Activated gamma-delta T cell treated with Interleukin-2 at 50 U/mL for 16 hours (primary cell): Measurements from ENCODE around the gene NPHP4.
"Not testable (repeated sequence)": the region's sequence is repeated elsewhere in the genome, so short reads cannot be mapped to it uniquely, and the experiment has no call there.

ENCODE experiments used
- DNase-seq: peaks from one replicate; pipeline ENCODE4 v3.0.0-alpha.2; 2020

The NPHP4 gene

DNA sequence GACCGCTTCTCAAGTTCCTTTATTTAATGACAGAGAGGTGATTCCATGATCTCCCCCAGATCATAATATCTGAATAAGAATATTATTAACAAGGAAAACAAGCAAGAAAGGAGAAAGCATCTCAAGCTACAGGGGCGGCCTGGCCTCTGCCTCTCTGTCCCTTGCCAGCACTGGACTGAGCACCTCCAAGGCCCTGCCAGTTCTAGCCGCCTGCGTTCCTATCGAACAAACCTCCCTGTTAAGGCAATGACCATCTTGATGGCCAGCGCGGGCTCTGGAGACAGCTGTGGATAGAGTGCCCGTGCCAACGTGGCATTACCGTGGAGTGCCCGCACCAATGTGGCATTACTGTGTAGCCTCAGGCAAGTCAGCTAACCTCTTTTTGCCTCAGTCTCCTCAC is 84.8 kb downstream of the NPHP4 start:
- no peak for DNase-seq

DNA sequence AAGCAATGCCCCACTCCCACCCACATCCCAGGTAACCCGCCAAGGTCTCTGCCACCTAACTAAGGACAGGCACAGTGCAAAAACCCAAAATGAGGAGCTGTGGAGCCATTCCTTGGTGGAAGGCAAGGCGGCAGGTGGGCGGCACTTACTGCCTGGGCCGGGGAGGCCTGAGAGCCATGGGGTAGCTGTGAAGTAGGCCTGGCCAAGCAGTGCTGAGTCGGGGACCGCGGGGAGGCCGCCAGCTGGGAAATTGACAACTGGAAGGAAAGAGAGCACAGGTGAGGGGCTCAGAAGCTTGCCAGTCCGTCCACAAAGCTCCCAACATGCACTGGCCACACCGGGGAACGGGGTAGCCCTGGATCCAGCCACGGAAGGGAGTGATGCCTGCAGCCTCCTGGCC is 85.3 kb downstream of the NPHP4 start:
- no peak for DNase-seq

DNA sequence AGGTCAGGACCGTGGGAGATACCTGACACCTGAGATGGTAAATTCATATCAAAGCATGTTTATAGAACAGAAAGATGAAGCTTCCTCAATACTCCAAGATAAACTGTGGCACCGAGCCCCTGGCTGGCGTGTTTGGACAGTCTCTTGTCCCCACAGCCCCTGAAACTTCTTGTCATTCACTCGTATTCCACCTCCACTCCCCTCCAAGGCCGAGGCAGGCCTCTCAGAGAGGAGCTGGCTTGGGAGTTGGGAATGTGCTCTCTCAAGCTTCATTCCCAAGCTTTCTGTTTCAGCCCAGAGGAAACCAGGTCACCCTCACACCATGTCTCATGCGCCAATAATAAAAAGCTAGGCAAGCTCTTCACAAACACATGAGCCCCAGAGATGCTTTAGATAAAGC is 86.1 kb downstream of the NPHP4 start:
- DNase-seq = no peak

DNA sequence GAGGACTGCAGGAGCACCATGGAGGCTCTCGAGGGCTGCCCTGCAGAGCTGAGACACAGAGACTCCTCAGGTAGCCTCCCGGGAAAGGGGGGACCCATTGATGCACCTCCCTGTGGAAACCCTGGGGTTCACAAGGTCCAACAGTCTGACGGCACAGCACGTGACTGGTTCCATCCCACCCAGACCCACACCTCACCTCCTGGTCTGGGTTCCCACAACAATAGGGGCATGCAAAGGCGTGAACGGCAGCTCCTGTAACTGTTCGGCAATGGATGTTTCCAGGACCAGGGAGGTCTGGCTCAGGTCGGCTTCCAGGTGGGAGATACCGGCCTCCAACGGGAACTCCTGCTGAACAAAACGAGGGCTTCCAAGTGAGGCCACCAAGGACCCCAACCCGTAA is 86.8 kb downstream of the NPHP4 start:
- DNase-seq = no peak

DNA sequence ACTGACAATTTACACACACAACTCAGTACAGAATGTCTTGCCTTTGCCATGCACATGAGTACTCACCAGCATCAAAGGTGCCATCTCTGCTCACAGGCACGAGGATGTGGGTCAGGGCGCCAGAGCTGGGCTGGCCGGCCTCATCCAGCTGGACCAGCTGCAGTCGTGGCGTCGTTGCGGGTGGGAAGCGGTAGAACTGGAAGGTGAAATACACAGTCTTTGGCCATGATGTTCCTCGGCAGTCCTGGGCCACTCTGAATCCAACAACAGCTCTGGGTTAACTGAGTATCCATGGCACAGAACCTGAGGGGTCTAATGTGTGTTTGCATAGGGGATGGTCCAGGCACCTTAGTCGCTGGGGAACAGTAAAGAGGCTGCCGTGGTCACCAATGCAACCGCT is 87.7 kb downstream of the NPHP4 start:
- no peak for DNase-seq

DNA sequence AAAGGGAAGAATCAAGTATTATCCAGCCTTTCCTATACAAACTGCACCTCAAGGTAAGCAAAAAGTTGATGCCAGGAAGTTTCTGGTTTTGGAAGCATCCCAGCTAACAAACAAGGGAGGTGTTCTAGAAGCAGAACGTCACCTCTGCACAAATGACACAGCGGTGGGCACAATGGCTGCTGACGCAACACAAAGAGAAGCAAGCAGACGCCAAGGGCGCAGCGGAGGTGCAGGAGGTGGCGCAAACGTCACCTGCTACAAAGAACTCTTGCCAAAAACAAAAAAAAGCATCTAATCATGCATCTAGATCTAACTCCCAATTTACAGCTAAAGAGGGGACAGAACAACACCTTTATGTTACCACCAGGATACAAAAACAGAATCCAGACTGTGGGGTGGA is 88.5 kb downstream of the NPHP4 start:
- no peak for DNase-seq

DNA sequence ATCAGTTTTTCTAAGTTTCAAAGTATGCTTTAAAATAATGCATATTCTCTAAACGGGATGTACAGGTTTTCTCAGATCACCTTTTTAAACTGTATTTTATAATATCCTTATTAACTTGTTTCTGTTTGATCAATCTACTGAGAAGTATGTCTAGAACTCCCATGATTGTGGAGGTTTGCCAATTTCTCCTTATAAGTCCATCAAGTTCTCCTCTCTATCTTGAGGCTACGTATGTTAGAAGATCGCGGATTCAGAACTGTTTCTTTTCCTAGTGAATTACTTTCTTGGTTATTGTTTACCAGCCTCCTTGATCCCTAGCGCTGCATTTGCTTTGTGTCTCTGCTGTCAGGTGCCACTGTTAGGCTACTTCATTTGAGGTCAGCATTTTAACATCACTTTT is 89.2 kb downstream of the NPHP4 start:
- no peak for DNase-seq

DNA sequence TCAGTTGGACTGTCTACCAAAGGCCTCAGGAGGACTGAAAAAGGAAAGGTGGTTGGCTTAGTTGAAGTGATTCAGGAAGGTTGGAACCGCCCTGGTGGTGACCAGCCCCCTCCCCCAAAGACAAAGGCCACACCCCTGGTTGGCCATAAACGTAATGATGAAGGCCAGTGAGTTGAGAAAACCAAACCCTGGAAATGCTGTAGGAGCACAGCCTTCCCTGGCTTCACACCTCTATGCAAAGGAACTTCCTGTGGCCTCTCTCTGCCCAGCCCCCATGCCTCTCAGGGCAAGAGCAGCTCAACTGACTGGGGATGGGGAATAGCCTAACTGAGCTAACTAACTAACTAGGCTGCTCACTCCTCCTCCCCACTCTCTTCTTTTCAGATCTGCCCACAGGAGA is 90.4 kb downstream of the NPHP4 start:
- no peak for DNase-seq

DNA sequence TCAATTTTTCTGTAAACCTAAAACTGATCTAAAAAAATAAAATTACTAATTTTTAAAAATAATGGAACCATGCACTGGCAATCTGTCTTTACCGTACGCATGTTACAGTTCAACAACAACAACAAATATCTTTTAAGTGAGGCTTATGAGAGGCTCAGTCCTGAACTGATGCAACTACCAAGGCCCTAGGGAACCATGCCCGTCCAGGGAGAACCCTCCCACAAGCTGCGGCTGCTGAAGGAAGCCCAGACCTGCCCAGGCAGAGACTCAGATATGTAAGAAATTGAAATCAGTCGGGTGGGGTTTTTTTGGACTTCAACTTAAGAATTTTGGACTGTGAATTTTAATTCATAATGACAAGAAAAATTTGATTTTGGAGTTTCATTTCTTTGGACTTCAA is 91.1 kb downstream of the NPHP4 start:
- no peak for DNase-seq

DNA sequence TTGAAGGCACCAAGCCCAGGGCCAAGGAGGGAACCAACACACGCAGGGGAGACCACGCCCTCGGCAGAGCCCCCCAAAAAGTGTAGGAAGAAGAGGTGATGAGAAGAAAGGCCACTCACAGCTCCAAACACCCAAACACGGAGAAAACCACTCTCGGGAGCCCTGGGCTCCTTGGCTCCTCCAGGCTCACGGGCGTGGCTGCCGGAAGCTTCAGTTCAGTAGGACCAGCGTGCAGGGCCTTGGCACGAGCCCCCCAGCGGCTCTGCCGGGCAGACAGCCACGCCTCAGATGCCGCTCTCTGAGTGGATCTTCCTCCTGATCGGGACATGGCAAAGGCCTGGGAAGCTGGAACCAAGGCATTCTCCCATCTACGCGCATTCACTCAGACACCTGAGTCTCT is 94.0 kb downstream of the NPHP4 start:
- DNase-seq = no peak

DNA sequence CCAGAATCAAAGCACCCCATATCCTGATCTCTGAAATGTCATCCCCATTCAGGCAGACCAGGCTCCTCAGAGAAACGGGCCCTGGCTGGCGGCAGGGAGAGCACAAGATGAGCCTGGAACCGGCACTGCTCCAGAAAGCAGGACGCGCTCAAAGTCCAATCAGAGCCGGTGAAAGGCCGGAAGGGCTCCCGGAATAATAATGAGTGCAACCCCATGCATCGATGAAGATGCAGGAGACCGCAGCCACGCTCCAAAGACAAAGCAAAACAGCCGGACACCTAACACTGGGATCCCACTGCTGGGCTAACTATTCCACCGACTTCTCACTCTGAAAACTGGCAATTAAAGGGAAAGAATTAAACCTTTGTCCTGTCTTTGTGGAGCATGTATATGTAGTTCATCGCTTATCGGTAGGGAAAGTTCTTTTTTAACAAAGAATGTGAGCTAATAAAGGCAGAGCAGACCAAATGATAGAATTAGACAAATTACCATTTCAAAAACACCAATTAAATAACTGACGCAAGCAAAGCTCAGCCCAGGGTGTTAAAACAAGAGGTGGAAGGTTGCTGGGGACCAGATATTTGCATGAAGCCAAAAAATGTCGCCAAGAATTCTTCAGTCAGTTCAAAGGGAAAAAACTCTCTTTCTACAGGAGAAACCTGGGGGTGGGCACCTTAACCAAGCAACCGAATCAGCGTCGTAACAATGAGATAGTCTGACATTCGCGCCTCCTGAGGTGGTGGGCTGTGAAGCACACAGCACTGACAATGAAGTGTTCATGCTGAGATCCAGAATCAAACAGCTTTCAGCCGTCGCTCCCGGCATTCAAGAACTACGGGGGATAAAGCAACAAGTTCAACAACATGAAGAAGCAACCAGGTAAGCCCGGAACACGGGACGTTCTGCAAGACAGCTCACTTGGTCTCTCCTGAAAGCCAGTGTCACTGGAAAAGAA is 95.2 kb downstream of the NPHP4 start:
- no peak for DNase-seq

DNA sequence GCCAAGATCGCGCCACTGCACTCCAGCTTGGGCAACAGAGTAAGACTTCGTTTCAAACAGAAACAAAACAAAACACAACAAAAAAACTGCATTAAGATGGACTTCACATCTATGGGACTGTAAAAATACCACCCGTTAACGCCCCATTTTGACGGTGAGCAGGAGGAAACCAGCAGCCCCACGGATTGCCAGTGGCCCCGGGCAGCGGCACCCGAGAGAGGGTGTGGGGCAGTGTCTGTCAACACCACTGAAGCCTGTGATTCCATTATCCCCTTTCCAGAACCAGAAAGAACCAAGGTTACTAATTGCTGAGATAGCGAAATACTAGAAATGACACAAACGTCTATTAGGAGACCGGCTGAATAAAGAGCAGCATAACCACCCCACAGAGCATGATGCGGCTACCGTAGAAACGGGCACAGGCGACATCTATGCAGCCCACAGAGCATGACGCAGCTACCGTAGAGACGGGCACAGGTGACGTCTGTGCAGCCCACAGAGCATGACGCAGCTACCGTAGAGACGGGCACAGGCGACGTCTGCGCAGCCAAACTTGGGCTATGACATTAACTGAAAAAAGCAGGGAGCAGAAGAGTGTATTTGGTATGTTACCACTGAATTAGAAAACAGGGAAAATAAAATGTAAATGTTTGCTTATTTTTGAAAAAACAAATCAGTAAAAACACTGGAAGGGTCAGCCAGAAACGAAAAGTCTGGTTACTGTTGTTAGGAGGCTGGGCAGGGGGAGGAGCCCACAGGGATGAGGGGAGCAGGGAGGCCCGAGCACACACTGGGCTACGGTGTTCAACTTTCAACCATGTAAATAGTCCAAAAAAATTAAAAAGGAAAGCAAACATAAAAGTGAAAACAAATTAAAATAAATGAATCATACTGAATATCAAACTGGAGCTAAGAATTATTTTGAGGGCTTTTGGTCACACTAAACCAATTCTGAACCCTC is 96.5 kb downstream of the NPHP4 start:
- no peak for DNase-seq

DNA sequence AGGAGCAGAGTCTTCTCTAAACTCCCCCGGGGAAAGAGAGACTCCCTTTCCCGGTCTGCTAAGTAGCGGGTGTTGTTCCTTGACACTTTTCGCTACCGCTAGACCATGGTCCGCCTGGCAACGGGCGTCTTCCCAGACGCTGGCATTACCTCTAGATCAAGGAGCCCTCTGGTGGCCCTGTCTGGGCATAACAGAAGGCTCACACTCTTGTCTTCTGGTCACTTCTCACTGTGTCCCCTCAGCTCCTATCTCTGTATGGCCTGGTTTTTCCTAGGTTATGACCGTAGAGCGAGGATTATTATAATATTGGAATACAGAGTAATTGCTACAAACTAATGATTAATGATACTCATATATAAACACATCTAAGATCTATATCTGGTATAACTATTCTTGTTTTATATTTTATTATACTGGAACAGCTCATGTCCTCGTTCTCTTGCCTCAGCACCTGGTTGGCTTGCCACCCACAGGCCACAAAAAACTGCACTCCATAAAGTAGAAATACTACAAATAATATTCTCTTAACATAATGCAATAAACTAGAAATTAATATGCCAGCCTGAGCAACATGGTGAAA is 98.4 kb downstream of the NPHP4 start:
- DNase-seq = not testable (repeated sequence)

DNA sequence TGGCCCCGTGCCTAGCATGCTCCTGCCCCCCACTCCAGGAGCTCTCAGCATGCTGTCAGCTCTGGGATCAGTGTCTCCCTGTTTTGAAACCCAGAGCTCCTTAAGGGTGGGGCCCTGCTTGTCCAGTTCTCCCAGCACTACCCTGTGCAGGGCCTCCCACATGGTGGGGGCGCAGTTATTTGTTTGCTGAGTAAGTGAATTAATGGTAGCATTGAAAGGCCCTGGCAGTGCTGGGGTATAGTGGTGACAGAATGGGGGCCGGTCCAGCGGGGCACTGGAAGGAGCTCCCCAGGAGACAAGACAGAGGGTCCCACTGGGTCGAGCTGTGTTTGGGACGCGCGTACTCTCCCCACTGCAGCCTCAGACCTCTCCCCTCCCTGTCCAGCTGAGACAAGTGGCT is 99.9 kb downstream of the NPHP4 start:
- no peak for DNase-seq

DNA sequence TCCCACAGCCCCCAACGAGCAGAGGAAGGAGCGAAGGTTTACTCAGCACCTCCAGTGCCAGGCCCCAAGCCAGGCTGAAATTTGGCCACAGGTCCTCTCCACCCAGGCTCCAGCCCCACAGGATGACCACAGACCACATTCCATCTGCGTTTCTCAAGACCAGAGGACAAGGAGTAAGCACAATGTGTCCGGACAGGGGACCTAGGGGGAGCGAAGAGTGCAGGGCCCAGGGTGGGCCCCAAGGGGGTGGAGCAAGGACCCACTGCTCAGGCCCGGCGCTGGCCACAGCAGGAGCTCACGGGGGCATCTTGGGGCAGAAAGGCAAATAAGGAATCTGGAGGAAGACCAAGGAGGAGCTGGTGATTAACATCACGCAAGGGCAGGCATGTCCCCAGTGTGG is 100.5 kb downstream of the NPHP4 start:
- DNase-seq = no peak

DNA sequence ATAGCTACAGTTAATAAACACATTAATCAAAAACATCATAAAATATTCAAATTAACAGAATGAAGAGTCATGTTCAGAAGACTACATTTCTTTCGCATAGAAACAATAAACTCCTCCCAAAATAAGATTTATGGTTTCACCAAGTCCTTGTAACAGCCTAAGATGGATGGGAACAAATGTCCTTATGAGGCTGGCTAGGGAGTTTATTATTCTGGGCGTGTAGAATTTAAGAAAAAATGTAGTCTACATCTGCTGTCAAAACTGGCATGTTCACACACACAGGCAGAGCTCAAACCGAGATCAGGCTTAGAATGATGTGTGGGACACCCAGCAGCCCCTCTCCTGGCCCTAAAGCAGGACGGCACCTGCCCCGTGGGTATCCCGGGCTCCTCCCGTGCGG is 101.1 kb downstream of the NPHP4 start:
- no peak for DNase-seq

DNA sequence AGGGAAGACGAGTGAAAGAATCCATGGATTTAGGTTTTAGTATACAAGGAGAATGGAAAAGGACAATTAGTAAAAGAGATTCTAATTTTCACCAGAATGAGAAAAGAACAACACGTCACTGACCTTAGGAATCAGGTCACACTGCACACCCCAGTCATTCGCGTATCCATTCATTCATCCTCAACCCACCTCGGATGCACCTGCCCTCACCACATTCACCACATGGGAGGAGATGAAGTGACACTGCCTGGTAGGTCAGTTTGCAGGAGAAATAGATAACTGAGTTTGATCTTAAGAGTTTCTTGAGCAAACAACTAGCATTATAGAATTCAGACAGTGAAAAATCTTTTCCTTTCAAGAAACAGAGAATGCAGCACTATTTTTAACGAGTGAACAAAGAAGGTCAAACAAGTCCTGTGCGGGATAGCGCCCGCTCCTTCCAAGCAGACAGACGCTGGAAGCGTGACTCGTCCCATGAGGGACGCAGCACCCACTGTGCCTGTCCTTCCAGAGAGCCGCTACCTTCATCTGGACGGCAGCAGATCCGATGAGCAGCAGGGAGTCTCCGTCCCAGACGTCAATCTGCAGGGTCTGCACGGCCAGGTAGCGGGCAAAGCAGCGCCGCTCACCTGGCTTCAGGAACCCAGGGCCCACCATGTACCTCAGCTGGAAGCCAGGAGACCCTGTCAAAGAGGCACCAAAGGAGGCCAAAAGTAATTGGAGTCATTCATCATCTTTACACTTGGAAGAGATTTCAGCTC is 101.7 kb downstream of the NPHP4 start:
- DNase-seq = no peak

DNA sequence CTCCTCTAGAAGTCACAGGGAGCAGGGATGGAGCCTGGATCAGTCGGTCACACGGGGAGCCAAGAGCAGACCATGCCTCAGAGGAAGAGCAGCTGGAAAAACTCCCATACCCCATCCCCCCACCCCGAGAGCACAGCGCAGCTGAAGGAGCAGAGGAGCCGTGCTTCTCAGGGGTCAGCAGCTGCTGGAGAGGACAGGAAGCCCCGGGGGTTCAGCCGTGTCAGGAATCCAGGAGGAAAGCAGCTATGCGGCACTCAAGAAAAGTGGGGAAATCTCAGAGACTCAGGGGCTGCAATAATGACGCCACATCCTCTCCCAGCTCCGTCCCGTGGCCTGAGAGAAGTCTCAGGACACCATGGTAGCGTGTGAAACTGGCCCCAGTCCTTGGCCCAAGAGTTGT is 102.3 kb downstream of the NPHP4 start:
- DNase-seq = no peak

DNA sequence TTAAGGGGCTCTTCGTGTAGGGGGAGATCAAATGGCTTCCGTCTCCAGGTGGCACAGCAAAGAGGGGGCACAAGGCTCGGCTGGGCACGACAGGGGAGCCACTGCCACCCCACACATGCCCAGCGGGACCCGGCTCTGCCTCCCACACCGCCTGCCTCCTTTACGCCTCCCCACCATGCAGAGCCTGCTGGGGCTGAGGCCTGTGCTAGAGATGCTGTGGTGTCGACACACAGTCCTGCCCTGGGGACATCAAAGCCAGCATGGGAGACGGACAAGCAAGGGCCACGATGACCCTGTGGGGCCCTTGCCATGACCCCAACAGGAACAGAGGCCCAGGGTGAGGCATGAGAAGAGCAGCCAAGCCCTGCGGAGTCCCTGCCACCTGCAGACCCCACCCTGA is 102.8 kb downstream of the NPHP4 start:
- DNase-seq = no peak

DNA sequence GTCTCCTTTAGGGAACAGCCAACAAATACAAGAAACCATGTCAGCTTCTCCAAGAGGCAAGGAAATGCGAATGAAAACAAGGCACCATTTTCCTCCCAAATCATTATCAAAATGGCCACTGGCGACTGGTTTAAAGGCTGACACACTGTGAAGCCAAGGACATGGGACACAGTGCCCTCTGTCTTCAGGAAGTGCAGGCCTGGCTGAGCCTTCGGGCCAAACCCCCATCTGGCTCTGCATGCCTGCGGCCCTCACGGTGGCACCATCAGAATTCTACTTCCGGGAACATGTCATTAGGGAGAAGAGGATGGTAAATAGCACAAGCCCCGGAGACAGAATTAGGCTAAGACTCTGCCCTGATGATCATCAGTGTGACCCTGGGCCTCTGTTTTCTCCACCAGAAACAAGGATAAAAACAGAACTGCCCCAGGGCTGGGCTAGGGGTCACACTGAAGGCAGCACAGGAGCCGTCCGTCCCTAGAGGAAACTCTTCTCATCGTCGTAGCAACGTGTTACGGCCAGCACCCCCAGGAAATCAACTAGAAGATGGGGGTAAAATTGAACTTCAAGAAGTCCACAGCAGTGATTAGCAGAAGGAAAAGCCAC is 103.5 kb downstream of the NPHP4 start:
- no peak for DNase-seq

DNA sequence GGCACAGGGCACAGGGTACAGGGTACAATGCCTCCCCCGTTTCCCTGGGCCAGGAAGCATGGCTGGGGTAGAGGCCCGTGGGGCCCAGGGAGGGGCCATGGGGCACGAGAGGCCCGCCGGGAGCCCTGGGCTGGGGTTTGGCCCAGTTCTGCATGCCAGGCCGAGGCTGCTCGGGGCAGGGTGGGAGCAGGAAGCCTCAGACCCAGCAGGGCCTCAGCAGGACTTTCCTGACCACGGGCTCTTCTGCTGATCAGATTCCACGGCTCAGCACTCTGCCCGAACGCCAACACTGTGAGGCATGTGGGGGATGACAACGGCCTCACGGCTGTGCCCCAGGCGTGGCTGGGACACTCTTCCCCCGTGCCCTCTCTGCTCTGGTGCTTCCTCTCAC is 104.3 kb downstream of the NPHP4 start:
- DNase-seq = no peak

DNA sequence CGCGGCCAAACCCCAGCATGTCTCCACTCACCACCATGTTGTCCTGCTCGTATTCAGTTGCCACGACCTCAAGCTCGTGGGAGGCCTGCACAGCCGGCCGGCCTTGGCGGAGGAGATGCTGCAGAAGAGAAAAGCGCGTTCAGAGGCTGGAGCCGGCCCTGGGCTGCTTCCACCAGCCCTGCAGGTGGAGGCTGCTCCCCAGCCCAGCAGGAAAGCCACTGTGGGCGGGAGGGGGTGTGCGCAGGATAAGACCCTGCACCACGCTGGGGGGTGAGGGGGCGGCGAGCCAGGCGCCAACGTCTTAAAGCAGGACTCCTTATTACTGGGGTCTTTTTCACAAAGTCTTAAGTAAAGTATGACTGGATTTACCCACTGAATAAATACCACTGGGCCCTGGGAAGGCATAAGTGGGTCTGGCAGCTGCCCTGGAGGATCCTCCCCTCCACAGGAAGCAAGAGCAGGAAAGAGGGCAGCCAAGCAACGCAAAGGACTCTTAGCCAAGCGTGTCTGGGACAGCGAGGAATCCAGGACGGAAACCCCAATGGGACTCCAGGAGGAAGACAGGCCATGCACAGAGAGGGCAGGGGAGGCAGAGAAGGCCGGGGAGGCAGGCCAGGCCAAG is 104.8 kb downstream of the NPHP4 start:
- DNase-seq = no peak
